Panc1 (cell line): Measurements from ENCODE around the gene RFPL4A. TPM values are rescaled to one million over a fixed set of nuclear protein-coding genes. Genes with fewer than 3 reads are reported as not detected.

Experiments
- ATAC-seq: fragments of 200-7000 bp; cut with Tn5 transposase; 2 replicates; pipeline ENCODE4 v1.9.1; 2020; ENCODE audit warnings: mild to moderate bottlenecking, moderate library complexity
- BruUV-seq: library from RNA; stranded (reverse); fragments of 400-500 nt; replicated peaks from 2 replicates; lab custom pipeline; 2021; lab: Mats Ljungman, UMichigan
- CTCF ChIA-PET: fragments of 300-600 bp; sonication (Branson Sonifier 250); formaldehyde crosslinking; loops from one replicate; lab custom pipeline; 2022; ENCODE audit warnings: antibody characterized with exemption; lab: Charles Lee
- POLR2A ChIA-PET: fragments of 300-600 bp; sonication (Branson Sonifier 250); formaldehyde crosslinking; loops from one replicate; lab custom pipeline; 2022; ENCODE audit warnings: antibody characterized with exemption; lab: Charles Lee
- DNase-seq: peaks from one replicate; pipeline ENCODE4 v3.0.0-alpha.2; 2010; ENCODE audit warnings: low read depth, low spot score
- H3K27ac ChIP-seq: 2 replicates; pipeline ENCODE4 v1.5.1; 2011; ENCODE audit warnings: mild to moderate bottlenecking, low read length, inconsistent platforms
- H3K27me3 ChIP-seq: fragments of 200-500 bp; sonication (Bioruptor generic); 2 replicates; pipeline ENCODE4 v1.6.0; 2014; ENCODE audit warnings: low read length, inconsistent platforms; ENCODE audit not compliant: control insufficient read depth, insufficient read depth
- H3K36me3 ChIP-seq: fragments of 200-500 bp; sonication (Bioruptor generic); 2 replicates; pipeline ENCODE4 v1.5.1; 2014; ENCODE audit warnings: inconsistent platforms, mild to moderate bottlenecking, low read length, moderate library complexity; ENCODE audit not compliant: control insufficient read depth, insufficient read depth
- H3K4me1 ChIP-seq: 2 replicates; pipeline ENCODE4 v1.5.1; 2011; ENCODE audit warnings: inconsistent platforms, mild to moderate bottlenecking, low read length, moderate library complexity; ENCODE audit not compliant: control insufficient read depth, insufficient read depth
- H3K4me3 ChIP-seq, 2 experiments: 2 replicates each; pipeline ENCODE4 v1.5.1; 2011 to 2012; ENCODE audit warnings: low read depth in 2 of 2, low read length in 2 of 2, mild to moderate bottlenecking in 2 of 2, inconsistent platforms in 1 of 2, moderate library complexity in 1 of 2
- H3K9me3 ChIP-seq: fragments of 200-500 bp; sonication (Bioruptor generic); 2 replicates; pipeline ENCODE4 v1.5.1; 2014; ENCODE audit warnings: low read depth, mild to moderate bottlenecking, inconsistent platforms, low read length, moderate library complexity; ENCODE audit not compliant: control insufficient read depth, insufficient read depth
- POLR2AphosphoS5 ChIP-seq: IDR thresholded peaks from 2 replicates; pipeline ENCODE4 v1.6.1; 2012; ENCODE audit warnings: mild to moderate bottlenecking, low read depth, low read length, moderate library complexity
- SIN3A ChIP-seq: IDR thresholded peaks from 2 replicates; pipeline ENCODE4 v1.6.1; 2012; ENCODE audit warnings: low read depth, mild to moderate bottlenecking, low read length, moderate library complexity, borderline replicate concordance; ENCODE audit not compliant: insufficient read depth
- TCF7L2 ChIP-seq: IDR thresholded peaks from 2 replicates; pipeline ENCODE4 v1.6.1; 2011; ENCODE audit warnings: mild to moderate bottlenecking, low read depth, low read length, inconsistent platforms
- in situ Hi-C: cut with HindIII; loops from 2 replicates; pipeline ENCODE4 v1.10.0; 2016; ENCODE audit warnings: low sequenced_read_pairs, low pct_unique_long_range_greater_than_20kb
- intact Hi-C: fragments of 100-400 bp; cut with micrococcal nuclease; formaldehyde crosslinking; loops from one replicate; pipeline ENCODE4 v1.10.0; 2022; ENCODE audit not compliant: unreplicated experiment
- total RNA-seq: library from RNA; stranded (reverse); gene quantifications from one replicate; pipeline ENCODE4 v1.2.1, GENCODE V29; 2021; ENCODE audit not compliant: unreplicated experiment
- TF ChIP-seq, protein P1 (sequence below): fragments of 450-650 bp; IDR thresholded peaks from 2 replicates; pipeline ENCODE4 v1.5.1; 2017; ENCODE audit warnings: mild to moderate bottlenecking
- TF ChIP-seq, protein P2 (sequence below), 2 experiments: IDR thresholded peaks; 2 replicates each; pipeline ENCODE4 v1.6.1; 2011 to 2012; ENCODE audit warnings: low read depth in 2 of 2, control low read depth in 1 of 2, low read length in 1 of 2, mild to moderate bottlenecking in 1 of 2, moderate library complexity in 1 of 2; ENCODE audit not compliant: insufficient read depth in 1 of 2

RFPL4A gene
- total RNA-seq, 1 experiment from 2014 or later = not detected

DNA sequence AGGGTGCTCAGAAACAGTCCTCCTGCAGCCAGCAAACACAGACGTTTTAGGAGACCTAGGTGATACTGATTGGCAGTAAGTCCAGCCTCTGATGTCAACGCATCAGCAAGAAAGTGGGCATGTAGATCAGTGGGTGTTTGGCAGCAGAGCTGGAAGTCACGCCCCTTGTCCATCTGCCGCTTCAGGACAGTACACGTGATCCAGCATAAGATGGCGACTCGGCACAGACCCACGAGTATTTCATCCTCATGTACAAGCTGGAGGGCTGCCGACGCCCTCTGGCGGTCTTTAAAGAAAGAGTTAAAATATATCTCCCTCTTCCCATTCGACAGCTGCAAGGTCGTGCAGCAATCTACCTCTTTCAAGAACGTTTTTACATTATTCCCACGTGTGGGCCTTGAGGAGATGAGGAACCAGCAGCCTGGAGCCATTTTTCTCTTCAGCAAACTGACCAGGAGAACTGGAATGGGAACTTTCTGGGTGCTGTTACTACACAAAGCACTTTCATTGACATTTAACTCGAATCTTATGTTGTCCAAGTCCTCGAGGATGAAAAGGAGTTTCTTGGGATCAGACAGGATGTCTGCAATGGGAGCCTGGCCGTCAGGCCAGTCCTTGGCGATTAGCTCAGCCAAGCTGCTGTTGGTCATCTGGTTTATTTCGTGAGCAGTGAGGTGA, 50.6 kb downstream of the RFPL4A start:
- POLR2A ChIA-PET = no interaction called here

DNA sequence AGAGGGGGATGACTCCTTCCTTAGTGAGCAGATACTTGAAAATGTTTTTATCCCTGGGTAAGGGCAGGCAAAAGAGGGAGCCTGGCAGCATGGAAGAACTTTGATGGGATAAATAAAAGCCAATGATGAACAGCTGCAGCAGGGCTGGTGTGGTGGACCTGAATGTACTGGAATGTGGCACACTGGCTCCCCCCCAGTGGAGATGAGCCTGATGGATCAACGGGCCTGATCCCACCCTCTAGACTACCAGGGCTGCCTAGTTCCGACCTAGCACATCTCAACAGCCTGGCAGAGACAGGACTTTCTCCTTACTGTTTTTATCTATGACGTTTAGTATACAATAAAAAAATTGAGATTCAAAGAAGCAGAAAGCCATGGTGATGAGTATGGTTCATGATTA, 52.4 kb downstream of the RFPL4A start:
- CTCF ChIA-PET = no interaction called here
- Histone ChIP-seq H3K36me3 (no peaks in the 10 kb centered on the region), H3K27me3 (peaks cover 9% of the 10 kb centered on the region), H3K4me3 (no peak overlapping the region), H3K9me3 (no peaks in the 10 kb centered on the region), H3K4me1 (no peaks in the 10 kb centered on the region), H3K27ac (no peak overlapping the region)
- BruUV-seq = no TSS peak
- in situ Hi-C loops = no loop called here
- ATAC-seq (no peak), DNase-seq (no peak)
- POLR2A ChIA-PET = interaction anchor here (0.7 kb wide), 1 partner anchor 99 kb away, joined by 3 read pairs; no protein-coding TSS in a partner anchor
- intact Hi-C loops = no loop called here
- TF ChIP-seq POLR2AphosphoS5 = no peak
- TF ChIP-seq TCF7L2 = no peak
- TF ChIP-seq, protein P1, sequence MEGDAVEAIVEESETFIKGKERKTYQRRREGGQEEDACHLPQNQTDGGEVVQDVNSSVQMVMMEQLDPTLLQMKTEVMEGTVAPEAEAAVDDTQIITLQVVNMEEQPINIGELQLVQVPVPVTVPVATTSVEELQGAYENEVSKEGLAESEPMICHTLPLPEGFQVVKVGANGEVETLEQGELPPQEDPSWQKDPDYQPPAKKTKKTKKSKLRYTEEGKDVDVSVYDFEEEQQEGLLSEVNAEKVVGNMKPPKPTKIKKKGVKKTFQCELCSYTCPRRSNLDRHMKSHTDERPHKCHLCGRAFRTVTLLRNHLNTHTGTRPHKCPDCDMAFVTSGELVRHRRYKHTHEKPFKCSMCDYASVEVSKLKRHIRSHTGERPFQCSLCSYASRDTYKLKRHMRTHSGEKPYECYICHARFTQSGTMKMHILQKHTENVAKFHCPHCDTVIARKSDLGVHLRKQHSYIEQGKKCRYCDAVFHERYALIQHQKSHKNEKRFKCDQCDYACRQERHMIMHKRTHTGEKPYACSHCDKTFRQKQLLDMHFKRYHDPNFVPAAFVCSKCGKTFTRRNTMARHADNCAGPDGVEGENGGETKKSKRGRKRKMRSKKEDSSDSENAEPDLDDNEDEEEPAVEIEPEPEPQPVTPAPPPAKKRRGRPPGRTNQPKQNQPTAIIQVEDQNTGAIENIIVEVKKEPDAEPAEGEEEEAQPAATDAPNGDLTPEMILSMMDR = no peak
- TF ChIP-seq, protein P2, sequence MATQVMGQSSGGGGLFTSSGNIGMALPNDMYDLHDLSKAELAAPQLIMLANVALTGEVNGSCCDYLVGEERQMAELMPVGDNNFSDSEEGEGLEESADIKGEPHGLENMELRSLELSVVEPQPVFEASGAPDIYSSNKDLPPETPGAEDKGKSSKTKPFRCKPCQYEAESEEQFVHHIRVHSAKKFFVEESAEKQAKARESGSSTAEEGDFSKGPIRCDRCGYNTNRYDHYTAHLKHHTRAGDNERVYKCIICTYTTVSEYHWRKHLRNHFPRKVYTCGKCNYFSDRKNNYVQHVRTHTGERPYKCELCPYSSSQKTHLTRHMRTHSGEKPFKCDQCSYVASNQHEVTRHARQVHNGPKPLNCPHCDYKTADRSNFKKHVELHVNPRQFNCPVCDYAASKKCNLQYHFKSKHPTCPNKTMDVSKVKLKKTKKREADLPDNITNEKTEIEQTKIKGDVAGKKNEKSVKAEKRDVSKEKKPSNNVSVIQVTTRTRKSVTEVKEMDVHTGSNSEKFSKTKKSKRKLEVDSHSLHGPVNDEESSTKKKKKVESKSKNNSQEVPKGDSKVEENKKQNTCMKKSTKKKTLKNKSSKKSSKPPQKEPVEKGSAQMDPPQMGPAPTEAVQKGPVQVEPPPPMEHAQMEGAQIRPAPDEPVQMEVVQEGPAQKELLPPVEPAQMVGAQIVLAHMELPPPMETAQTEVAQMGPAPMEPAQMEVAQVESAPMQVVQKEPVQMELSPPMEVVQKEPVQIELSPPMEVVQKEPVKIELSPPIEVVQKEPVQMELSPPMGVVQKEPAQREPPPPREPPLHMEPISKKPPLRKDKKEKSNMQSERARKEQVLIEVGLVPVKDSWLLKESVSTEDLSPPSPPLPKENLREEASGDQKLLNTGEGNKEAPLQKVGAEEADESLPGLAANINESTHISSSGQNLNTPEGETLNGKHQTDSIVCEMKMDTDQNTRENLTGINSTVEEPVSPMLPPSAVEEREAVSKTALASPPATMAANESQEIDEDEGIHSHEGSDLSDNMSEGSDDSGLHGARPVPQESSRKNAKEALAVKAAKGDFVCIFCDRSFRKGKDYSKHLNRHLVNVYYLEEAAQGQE (IDR thresholded peaks at IDR 0.05; ENCODE audit: insufficient read depth in 1 of 2, low read depth in 2 of 2, low read length in 1 of 2) = no peak
- no peak for TF ChIP-seq SIN3A

More for the DNA sequence above, 50.6 kb downstream of the RFPL4A start:
- in situ Hi-C loops (no loop called here), intact Hi-C loops (loop anchor here (10.0 kb wide), 1 partner anchor 105 kb away; no protein-coding TSS in a partner anchor)
- Histone ChIP-seq H3K27ac (no peak overlapping the region), H3K9me3 (no peaks in the 10 kb centered on the region), H3K36me3 (no peaks in the 10 kb centered on the region), H3K4me1 (no peaks in the 10 kb centered on the region), H3K27me3 (peaks cover 3% of the 10 kb centered on the region; the same call in 1 of the 2 replicates), H3K4me3 (no peak overlapping the region)
- peak; percentile 28 for DNase-seq
- ATAC-seq = peak; percentile 96
- TF ChIP-seq, protein P1 = peak; percentile 87
- TF ChIP-seq, protein P2 (IDR thresholded peaks at IDR 0.05; ENCODE audit: insufficient read depth in 1 of 2, low read depth in 2 of 2, low read length in 1 of 2) = no peak
- BruUV-seq = no TSS peak
- CTCF ChIA-PET = interaction anchor here (0.8 to 1.1 kb wide), 3 partner anchors 24 to 177 kb away, joined by 3 to 15 read pairs (median 3); no protein-coding TSS in a partner anchor
